EH (cell line): ENCODE measurements around the gene MYL5.
A peak's percentile ranks its signal among the peaks of the same experiment; 100 is the strongest.

Source experiments
- DNase-seq: peaks from one replicate; pipeline ENCODE4 v3.0.0-alpha.2; 2015; ENCODE audit warnings: low read depth

MYL5 gene

GRCh38 chr4:675036-675882 is 917 bp downstream of the MYL5 start:
- no peak for DNase-seq

GRCh38 chr4:675980-676870 is 1.9 kb downstream of the MYL5 start:
- DNase-seq = no peak

- DNase-seq = no peak
Observed at GRCh38 chr4:676871-677235, 2.5 kb downstream of the MYL5 start.

GRCh38 chr4:677431-678293 is 3.3 kb downstream of the MYL5 start:
- no peak for DNase-seq

GRCh38 chr4:678331-679103 is 4.2 kb downstream of the MYL5 start:
- no peak for DNase-seq

- DNase-seq = no peak
Observed at GRCh38 chr4:679104-679481, 4.8 kb downstream of the MYL5 start.

- DNase-seq = no peak
Observed at GRCh38 chr4:679629-680028, 5.3 kb downstream of the MYL5 start.

GRCh38 chr4:680091-680490 is 5.7 kb downstream of the MYL5 start:
- DNase-seq = no peak

- DNase-seq = peak; percentile 50
Observed at GRCh38 chr4:680551-680927, 6.2 kb downstream of the MYL5 start.

- DNase-seq = peak; percentile 52
Observed at GRCh38 chr4:680928-681645, 6.7 kb downstream of the MYL5 start.

- no peak for DNase-seq
Observed at GRCh38 chr4:681736-682451, 7.6 kb downstream of the MYL5 start.

GRCh38 chr4:682490-683172 is 8.3 kb downstream of the MYL5 start:
- DNase-seq = no peak

- DNase-seq = no peak
Observed at GRCh38 chr4:683247-683897, 9.0 kb downstream of the MYL5 start.

- peak; percentile 62 for DNase-seq
Observed at GRCh38 chr4:683982-684622, 9.8 kb downstream of the MYL5 start.

GRCh38 chr4:684623-685327 is 10.4 kb downstream of the MYL5 start:
- no peak for DNase-seq

GRCh38 chr4:685679-686412 is 11.5 kb downstream of the MYL5 start:
- DNase-seq = no peak

- no peak for DNase-seq
Observed at GRCh38 chr4:686413-687040, 12.2 kb downstream of the MYL5 start.
